B cell (primary cell): ENCODE results near the gene EVA1A. TPM values are rescaled to one million over a fixed set of nuclear protein-coding genes. Genes with fewer than 3 reads are reported as not detected.

Experiments used
- ATAC-seq: fragments of 200-7000 bp; cut with Tn5 transposase; one replicate; pipeline ENCODE4 v1.10.0; 2021; ENCODE audit warnings: low read depth, mild to moderate bottlenecking, moderate number of reproducible peaks, moderate library complexity
- CTCF ChIA-PET: fragments of 350-600 bp; sonication (Branson Sonifier 250); formaldehyde crosslinking; loops from one replicate; lab custom pipeline; 2021; ENCODE audit warnings: antibody characterized with exemption, inconsistent platforms; lab: Charles Lee
- POLR2A ChIA-PET: fragments of 350-600 bp; sonication (Branson Sonifier 250); formaldehyde crosslinking; loops from one replicate; lab custom pipeline; 2021; ENCODE audit warnings: antibody characterized with exemption; lab: Charles Lee
- DNase-seq: peaks from one replicate; pipeline ENCODE4 v3.0.0; 2013
- H2AFZ ChIP-seq: 2 replicates; pipeline ENCODE4 v1.6.1; 2012; ENCODE audit warnings: mild to moderate bottlenecking, low read depth, low read length; ENCODE audit not compliant: insufficient read depth, poor library complexity, severe bottlenecking
- H3K27ac ChIP-seq, 2 donors: 1 replicate in 1 of 2; 2 replicates in 1 of 2; pipeline ENCODE4 v1.5.1; 2012 to 2013; ENCODE audit warnings: low read length in 2 of 2, mild to moderate bottlenecking in 2 of 2, moderate library complexity in 1 of 2
- H3K27me3 ChIP-seq, 4 experiments: fragments of 200-600 bp in 1 of 4; sonication (generic) in 1 of 4; replicated peaks in 1 of 4; 1 replicate in 2 of 4; 2 replicates in 2 of 4; pipeline versions ENCODE4 v1.6.1 to v1.7.0; 2013 to 2016; ENCODE audit warnings: low read length in 3 of 4, mild to moderate bottlenecking in 2 of 4, mixed read lengths in 1 of 4, moderate library complexity in 1 of 4; ENCODE audit not compliant: insufficient read depth in 4 of 4, control insufficient read depth in 3 of 4; ENCODE audit errors: control extremely low read depth in 1 of 4
- H3K36me3 ChIP-seq, 2 experiments: replicated peaks in 1 of 2; 1 replicate in 1 of 2; 2 replicates in 1 of 2; pipeline versions ENCODE4 v1.6.1 to v1.7.1; 2013; ENCODE audit warnings: low read length in 1 of 2; ENCODE audit not compliant: insufficient read depth in 2 of 2, control insufficient read depth in 1 of 2; ENCODE audit errors: control extremely low read depth in 1 of 2, extremely low read depth in 1 of 2
- H3K4me1 ChIP-seq, 2 donors: fragments of 200-600 bp in 1 of 2; sonication (generic) in 1 of 2; 1 replicate in 1 of 2; 2 replicates in 1 of 2; pipeline versions ENCODE4 v1.5.1 to v1.6.1; 2013 to 2017; ENCODE audit warnings: low read length in 2 of 2; ENCODE audit not compliant: control insufficient read depth in 2 of 2, insufficient read depth in 2 of 2
- H3K4me2 ChIP-seq: replicated peaks from 2 replicates; pipeline ENCODE3; 2012; ENCODE audit warnings: mild to moderate bottlenecking, low read depth, low read length; ENCODE audit not compliant: poor library complexity, severe bottlenecking
- H3K4me3 ChIP-seq, 5 experiments: fragments of 200-600 bp in 1 of 5; sonication (generic) in 1 of 5; 1 replicate in 3 of 5; 2 replicates in 2 of 5; pipeline versions ENCODE4 v1.5.1 to v1.7.0; 2011 to 2016; ENCODE audit warnings: low read length in 4 of 5, mild to moderate bottlenecking in 4 of 5, low read depth in 2 of 5, control low read depth in 1 of 5, moderate library complexity in 1 of 5; ENCODE audit not compliant: insufficient read depth in 1 of 5; ENCODE audit errors: control extremely low read depth in 1 of 5, extremely low read depth in 1 of 5
- H3K79me2 ChIP-seq: fragments of 200-600 bp; sonication (generic); one replicate; pipeline ENCODE4 v1.6.0; 2016; ENCODE audit warnings: low read length; ENCODE audit not compliant: control insufficient read depth, insufficient read depth
- H3K9ac ChIP-seq: fragments of 200-600 bp; sonication (generic); 2 replicates; pipeline ENCODE4 v1.6.1; 2017; ENCODE audit warnings: mild to moderate bottlenecking, low read length, moderate library complexity
- H3K9me3 ChIP-seq, 3 donors: one replicate each; pipeline versions ENCODE4 v1.6.1 to v1.7.1; 2013; ENCODE audit warnings: low read length in 2 of 3; ENCODE audit not compliant: control insufficient read depth in 2 of 3, insufficient read depth in 1 of 3; ENCODE audit errors: control extremely low read depth in 1 of 3
- H4K20me1 ChIP-seq: 2 replicates; pipeline ENCODE4 v1.6.0; 2012; ENCODE audit warnings: mild to moderate bottlenecking, low read length; ENCODE audit not compliant: insufficient read depth, control insufficient read depth, poor library complexity, severe bottlenecking
- H3K27ac Mint-ChIP-seq: one replicate; pipeline ENCODE4 v1.8.0; 2021; ENCODE audit warnings: mixed read lengths
- H3K27me3 Mint-ChIP-seq: one replicate; pipeline ENCODE4 v1.8.0; 2021; ENCODE audit warnings: mixed read lengths
- H3K4me1 Mint-ChIP-seq: one replicate; pipeline ENCODE4 v1.8.0; 2021; ENCODE audit warnings: mixed read lengths
- H3K4me3 Mint-ChIP-seq: one replicate; pipeline ENCODE4 v1.8.0; 2021; ENCODE audit warnings: mixed read lengths
- H3K9me3 Mint-ChIP-seq: one replicate; pipeline ENCODE4 v1.8.0; 2022; ENCODE audit warnings: mixed read lengths; ENCODE audit not compliant: insufficient read depth
- EZH2 ChIP-seq: IDR thresholded peaks from 2 replicates; pipeline ENCODE4 v1.6.1; 2012; ENCODE audit warnings: borderline replicate concordance, low read depth, mild to moderate bottlenecking, moderate library complexity, low read length; ENCODE audit not compliant: insufficient read depth, poor library complexity, severe bottlenecking
- WGBS: methylation state at CpG from one replicate; pipeline ENCODE4 v1.1.5; 2013; ENCODE audit warnings: missing lambda C conversion rate; ENCODE audit not compliant: insufficient coverage; 5-methylcytosine and 5-hydroxymethylcytosine counted together
- intact Hi-C: fragments of 100-400 bp; cut with micrococcal nuclease; formaldehyde crosslinking; loops from one replicate; pipeline ENCODE4 v1.10.0; 2022
- polyA plus RNA-seq: library from polyadenylated mRNA; depleted of rRNA; stranded (reverse); fragments of >200 nt; gene quantifications from 2 replicates; pipeline ENCODE4 v1.2.3, GENCODE V29; 2012
- total RNA-seq, 2 donors: library from RNA; stranded (reverse); fragments of 120-200 nt in 1 of 2; gene quantifications; 1 replicate in 1 of 2; 2 replicates in 1 of 2; pipeline versions ENCODE4 v1.2.3 to v1.2.4, GENCODE V29; 2013 to 2022
- TF ChIP-seq, protein P1 (sequence below): fragments of 200-600 bp; IDR thresholded peaks from one replicate; pipeline ENCODE4 v1.8.0; 2022; ENCODE audit warnings: antibody characterized with exemption, mild to moderate bottlenecking

EVA1A gene
- total and polyA plus RNA-seq, 2 donors (not counting 1 experiment from before 2014, with no cell fraction given): not detected

DNA sequence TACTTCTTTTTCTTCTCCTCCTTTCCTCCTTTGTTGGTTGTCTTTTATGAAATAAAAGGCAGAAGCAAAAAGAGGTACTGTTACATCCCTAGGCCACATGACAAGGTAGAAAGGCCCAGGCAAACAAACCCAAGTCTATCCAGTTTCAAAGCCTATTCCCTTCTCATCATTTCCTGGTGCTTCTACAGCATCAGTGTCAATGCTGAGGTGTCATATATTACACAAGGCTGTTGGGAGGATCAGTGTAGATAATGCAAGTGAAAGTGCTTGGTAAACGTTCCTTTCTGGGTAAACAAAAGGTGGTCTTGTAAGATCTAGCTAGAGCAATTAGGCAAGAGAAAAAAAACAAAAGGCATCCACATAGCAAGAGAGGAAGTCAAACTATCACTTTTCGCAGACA lies 64.9 kb downstream of the EVA1A start:
- no peak for ATAC-seq
- H3K9ac ChIP-seq: no peak overlapping the region
- no peaks in the 10 kb centered on the region for H3K9me3 ChIP-seq
- no peaks in the 10 kb centered on the region for H3K79me2 ChIP-seq
- no peak overlapping the region for H3K4me2 ChIP-seq
- no peaks in the 10 kb centered on the region for H3K36me3 ChIP-seq
- ChIA-PET POLR2A (no interaction called here), CTCF (no interaction called here)
- H3K4me3 ChIP-seq: no peak overlapping the region
- H3K27ac ChIP-seq: no peak overlapping the region
- peaks cover 33% of the 10 kb centered on the region for H3K27me3 Mint-ChIP-seq
- intact Hi-C loops: no loop called here
- H2AFZ ChIP-seq: no peak overlapping the region
- H3K9me3 Mint-ChIP-seq: no peaks in the 10 kb centered on the region
- no peaks in the 10 kb centered on the region for H4K20me1 ChIP-seq
- H3K27ac Mint-ChIP-seq: no peak overlapping the region
- H3K27me3 ChIP-seq: peaks cover 0 to 5% (median 2%) of the 10 kb centered on the region in 4 experiments
- no peaks in the 10 kb centered on the region for H3K4me1 Mint-ChIP-seq
- TF ChIP-seq EZH2: no peak
- TF ChIP-seq, protein P1, sequence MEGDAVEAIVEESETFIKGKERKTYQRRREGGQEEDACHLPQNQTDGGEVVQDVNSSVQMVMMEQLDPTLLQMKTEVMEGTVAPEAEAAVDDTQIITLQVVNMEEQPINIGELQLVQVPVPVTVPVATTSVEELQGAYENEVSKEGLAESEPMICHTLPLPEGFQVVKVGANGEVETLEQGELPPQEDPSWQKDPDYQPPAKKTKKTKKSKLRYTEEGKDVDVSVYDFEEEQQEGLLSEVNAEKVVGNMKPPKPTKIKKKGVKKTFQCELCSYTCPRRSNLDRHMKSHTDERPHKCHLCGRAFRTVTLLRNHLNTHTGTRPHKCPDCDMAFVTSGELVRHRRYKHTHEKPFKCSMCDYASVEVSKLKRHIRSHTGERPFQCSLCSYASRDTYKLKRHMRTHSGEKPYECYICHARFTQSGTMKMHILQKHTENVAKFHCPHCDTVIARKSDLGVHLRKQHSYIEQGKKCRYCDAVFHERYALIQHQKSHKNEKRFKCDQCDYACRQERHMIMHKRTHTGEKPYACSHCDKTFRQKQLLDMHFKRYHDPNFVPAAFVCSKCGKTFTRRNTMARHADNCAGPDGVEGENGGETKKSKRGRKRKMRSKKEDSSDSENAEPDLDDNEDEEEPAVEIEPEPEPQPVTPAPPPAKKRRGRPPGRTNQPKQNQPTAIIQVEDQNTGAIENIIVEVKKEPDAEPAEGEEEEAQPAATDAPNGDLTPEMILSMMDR: no peak
- H3K4me3 Mint-ChIP-seq: no peak overlapping the region
- H3K4me1 ChIP-seq: no peaks in the 10 kb centered on the region
- no CpG with 5 or more reads among the region's 2 CpGs for WGBS
- DNase-seq: no peak

DNA sequence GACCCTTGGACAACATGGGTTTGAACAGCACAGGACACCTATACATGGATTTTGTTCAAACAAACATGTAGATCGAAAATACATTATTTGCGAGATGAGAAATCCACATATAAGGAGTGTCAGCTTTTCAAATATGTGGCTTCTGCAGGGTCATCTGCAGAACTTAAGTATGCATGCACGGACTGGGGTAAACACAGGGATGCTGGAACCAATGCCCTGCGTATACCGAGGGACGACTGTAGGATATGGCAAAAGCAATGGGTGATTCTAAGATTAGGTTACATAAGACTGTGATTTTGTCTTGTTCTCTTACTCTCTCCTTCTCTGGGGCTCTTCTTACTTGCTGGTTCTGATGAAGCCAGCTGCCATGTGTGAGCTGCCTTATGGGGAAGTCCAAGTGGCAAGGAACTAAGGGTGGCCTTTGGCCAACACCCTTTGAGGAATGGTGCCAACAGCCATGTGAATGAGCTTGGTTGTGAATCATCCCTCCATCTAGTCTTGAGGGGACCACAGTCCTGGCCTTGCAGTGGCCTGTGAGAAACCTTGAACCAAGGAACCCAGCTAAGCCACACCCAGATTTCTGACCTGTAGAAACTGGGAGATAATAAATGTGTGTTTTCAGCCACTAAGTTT lies 66.5 kb downstream of the EVA1A start:
- no peaks in the 10 kb centered on the region for H3K9me3 Mint-ChIP-seq
- no peak overlapping the region for H3K4me3 Mint-ChIP-seq
- 97% methylated on average over 6 of the region's 6 CpGs for WGBS
- H3K9me3 ChIP-seq: no peaks in the 10 kb centered on the region
- no peaks in the 10 kb centered on the region for H3K4me1 Mint-ChIP-seq
- DNase-seq (no peak), ATAC-seq (no peak)
- H3K27me3 ChIP-seq: peaks cover 0 to 5% (median 2%) of the 10 kb centered on the region in 4 experiments
- no peaks in the 10 kb centered on the region for H3K79me2 ChIP-seq
- H3K4me2 ChIP-seq: no peak overlapping the region
- H3K4me1 ChIP-seq: no peaks in the 10 kb centered on the region
- intact Hi-C loops: no loop called here
- ChIA-PET POLR2A (no interaction called here), CTCF (interaction anchor here (0.6 kb wide), 1 partner anchor 32 kb away, joined by 3 read pairs; no protein-coding TSS in a partner anchor)
- H4K20me1 ChIP-seq: no peaks in the 10 kb centered on the region
- TF ChIP-seq, protein P1: no peak
- no peak for TF ChIP-seq EZH2
- no peak overlapping the region for H3K9ac ChIP-seq
- H2AFZ ChIP-seq: no peak overlapping the region
- no peak overlapping the region for H3K27ac ChIP-seq
- H3K27me3 Mint-ChIP-seq: peaks cover 33% of the 10 kb centered on the region
- no peaks in the 10 kb centered on the region for H3K36me3 ChIP-seq
- H3K27ac Mint-ChIP-seq: no peak overlapping the region
- no peak overlapping the region for H3K4me3 ChIP-seq
